ENCODE data around the gene DCHS2. TPM values are rescaled to one million over a fixed set of nuclear protein-coding genes. Genes with fewer than 3 reads are reported as not detected.
"Not testable (repeated sequence)": the region's sequence is repeated elsewhere in the genome, so short reads cannot be mapped to it uniquely, and the experiment has no call there.

Gene DCHS2
- total RNA-seq, 5 donors from 2014 or later (not counting 1 experiment from before 2014, with no cell fraction given): 0.09 to 0.44 (median 0.13) TPM; not detected in 2

- H3K27ac Mint-ChIP-seq: no peak overlapping the region
- H3K4me1 Mint-ChIP-seq: no peaks in the 10 kb centered on the region
- Histone ChIP-seq H3K9me3 (no peaks in the 10 kb centered on the region), H3K4me1 (ENCODE audit: control insufficient read depth in 1 of 2, extremely low read depth in 1 of 2, insufficient read depth in 2 of 2, low read length in 2 of 2) (no peaks in the 10 kb centered on the region), H3K4me3 (ENCODE audit: control insufficient read depth in 1 of 2, extremely low read depth in 1 of 2, low read length in 1 of 2) (no peak overlapping the region), H3K27ac (ENCODE audit: low read length) (no peak overlapping the region), H3K27me3 (replicated peaks in 1 of 2; ENCODE audit: control insufficient read depth in 2 of 2, extremely low read depth in 1 of 2, insufficient read depth in 2 of 2, low read length in 1 of 2) (no peaks in the 10 kb centered on the region), H3K36me3 (ENCODE audit: control insufficient read depth in 2 of 2, extremely low read depth in 1 of 2, insufficient read depth in 1 of 2, low read length in 1 of 2) (no peaks in the 10 kb centered on the region)
- H3K9me3 Mint-ChIP-seq: peaks cover 0 to 4% (median 0%) of the 10 kb centered on the region in 3 donors
- WGBS (ENCODE audit: insufficient coverage): no CpG with 5 or more reads among the region's 3 CpGs
- ATAC-seq (replicated peaks in 1 of 4) (no peak), DNase-seq (no peak)
- CTCF ChIA-PET: no interaction called here
- no peak overlapping the region for H3K4me3 Mint-ChIP-seq
- H3K27me3 Mint-ChIP-seq: peaks cover 9 to 39% of the 10 kb centered on the region in 2 donors
- POLR2A ChIA-PET: no interaction called here
- H3K36me3 Mint-ChIP-seq: no peaks in the 10 kb centered on the region
Observed at GRCh38 chr4:154230723-154231122, 260.9 kb downstream of the DCHS2 start.

GRCh38 chr4:154230091-154230490, 261.5 kb downstream of the DCHS2 start:
- Histone ChIP-seq H3K36me3 (ENCODE audit: control insufficient read depth in 2 of 2, extremely low read depth in 1 of 2, insufficient read depth in 1 of 2, low read length in 1 of 2) (no peaks in the 10 kb centered on the region), H3K4me3 (ENCODE audit: control insufficient read depth in 1 of 2, extremely low read depth in 1 of 2, low read length in 1 of 2) (no peak overlapping the region), H3K27me3 (replicated peaks in 1 of 2; ENCODE audit: control insufficient read depth in 2 of 2, extremely low read depth in 1 of 2, insufficient read depth in 2 of 2, low read length in 1 of 2) (no peaks in the 10 kb centered on the region), H3K4me1 (ENCODE audit: control insufficient read depth in 1 of 2, extremely low read depth in 1 of 2, insufficient read depth in 2 of 2, low read length in 2 of 2) (no peaks in the 10 kb centered on the region), H3K9me3 (no peaks in the 10 kb centered on the region), H3K27ac (ENCODE audit: low read length) (no peak overlapping the region)
- no peak for ATAC-seq (replicated peaks in 1 of 4)
- ChIA-PET CTCF (no interaction called here), POLR2A (no interaction called here)
- no peaks in the 10 kb centered on the region for H3K4me1 Mint-ChIP-seq
- H3K4me3 Mint-ChIP-seq: no peak overlapping the region
- H3K36me3 Mint-ChIP-seq: no peaks in the 10 kb centered on the region
- peaks cover 0 to 4% (median 0%) of the 10 kb centered on the region in 3 donors for H3K9me3 Mint-ChIP-seq
- no peak for DNase-seq
- 30% methylated on average over 1 of the region's 2 CpGs for WGBS (ENCODE audit: insufficient coverage)
- H3K27me3 Mint-ChIP-seq: peaks cover 9 to 34% of the 10 kb centered on the region in 2 donors
- H3K27ac Mint-ChIP-seq: no peak overlapping the region

- no peaks in the 10 kb centered on the region for H3K36me3 Mint-ChIP-seq
- ATAC-seq (replicated peaks in 1 of 4) (no peak), DNase-seq (no peak)
- no peak overlapping the region for H3K4me3 Mint-ChIP-seq
- CTCF ChIA-PET: no interaction called here
- H3K27ac ChIP-seq (ENCODE audit: low read length): no peak overlapping the region
- no peaks in the 10 kb centered on the region for H3K27me3 ChIP-seq (replicated peaks in 1 of 2; ENCODE audit: control insufficient read depth in 2 of 2, extremely low read depth in 1 of 2, insufficient read depth in 2 of 2, low read length in 1 of 2)
- H3K27me3 Mint-ChIP-seq: peaks cover under 1 to 2% of the 10 kb centered on the region in 2 donors
- no peaks in the 10 kb centered on the region for H3K9me3 ChIP-seq
- H3K36me3 ChIP-seq (ENCODE audit: control insufficient read depth in 2 of 2, extremely low read depth in 1 of 2, insufficient read depth in 1 of 2, low read length in 1 of 2): no peaks in the 10 kb centered on the region
- H3K27ac Mint-ChIP-seq: no peak overlapping the region
- POLR2A ChIA-PET: no interaction called here
- H3K4me1 ChIP-seq (ENCODE audit: control insufficient read depth in 1 of 2, extremely low read depth in 1 of 2, insufficient read depth in 2 of 2, low read length in 2 of 2): no peaks in the 10 kb centered on the region
- H3K9me3 Mint-ChIP-seq: peaks cover 4 to 22% (median 22%) of the 10 kb centered on the region in 3 donors
- no peak overlapping the region for H3K4me3 ChIP-seq (ENCODE audit: control insufficient read depth in 1 of 2, extremely low read depth in 1 of 2, low read length in 1 of 2)
- no peaks in the 10 kb centered on the region for H3K4me1 Mint-ChIP-seq
Observed at GRCh38 chr4:154222875-154223274, 268.7 kb downstream of the DCHS2 start.

GRCh38 chr4:154218051-154218450, 273.5 kb downstream of the DCHS2 start:
- H3K36me3 Mint-ChIP-seq: no peaks in the 10 kb centered on the region
- Histone ChIP-seq H3K27me3 (replicated peaks in 1 of 2; ENCODE audit: control insufficient read depth in 2 of 2, extremely low read depth in 1 of 2, insufficient read depth in 2 of 2, low read length in 1 of 2) (no peaks in the 10 kb centered on the region), H3K4me3 (ENCODE audit: control insufficient read depth in 1 of 2, extremely low read depth in 1 of 2, low read length in 1 of 2) (no peak overlapping the region), H3K9me3 (no peaks in the 10 kb centered on the region), H3K36me3 (ENCODE audit: control insufficient read depth in 2 of 2, extremely low read depth in 1 of 2, insufficient read depth in 1 of 2, low read length in 1 of 2) (no peaks in the 10 kb centered on the region), H3K4me1 (ENCODE audit: control insufficient read depth in 1 of 2, extremely low read depth in 1 of 2, insufficient read depth in 2 of 2, low read length in 2 of 2) (no peaks in the 10 kb centered on the region), H3K27ac (ENCODE audit: low read length) (no peak overlapping the region)
- H3K4me1 Mint-ChIP-seq: no peaks in the 10 kb centered on the region
- CTCF ChIA-PET: no interaction called here
- ATAC-seq (replicated peaks in 1 of 4): no peak
- no peaks in the 10 kb centered on the region for H3K27me3 Mint-ChIP-seq
- H3K4me3 Mint-ChIP-seq: no peak overlapping the region
- peaks cover 0 to 9% (median 5%) of the 10 kb centered on the region in 3 donors for H3K9me3 Mint-ChIP-seq
- no peak for DNase-seq
- POLR2A ChIA-PET: interaction anchor here in 1 of 2 donors (0.6 kb wide), 1 partner anchor 290 kb away, joined by 3 read pairs; no protein-coding TSS in a partner anchor
- H3K27ac Mint-ChIP-seq: no peak overlapping the region

GRCh38 chr4:154217384-154217783, 274.2 kb downstream of the DCHS2 start:
- H3K9me3 Mint-ChIP-seq; H3K27ac ChIP-seq (ENCODE audit: low read length); H3K36me3 Mint-ChIP-seq; H3K36me3 ChIP-seq (ENCODE audit: control insufficient read depth in 2 of 2, extremely low read depth in 1 of 2, insufficient read depth in 1 of 2, low read length in 1 of 2); ATAC-seq (replicated peaks in 1 of 4); POLR2A ChIA-PET; H3K4me3 ChIP-seq (ENCODE audit: control insufficient read depth in 1 of 2, extremely low read depth in 1 of 2, low read length in 1 of 2); CTCF ChIA-PET; H3K4me3 Mint-ChIP-seq; H3K27me3 Mint-ChIP-seq; H3K9me3 ChIP-seq; DNase-seq; H3K27ac Mint-ChIP-seq; H3K4me1 Mint-ChIP-seq; H3K4me1 ChIP-seq (ENCODE audit: control insufficient read depth in 1 of 2, extremely low read depth in 1 of 2, insufficient read depth in 2 of 2, low read length in 2 of 2); H3K27me3 ChIP-seq (replicated peaks in 1 of 2; ENCODE audit: control insufficient read depth in 2 of 2, extremely low read depth in 1 of 2, insufficient read depth in 2 of 2, low read length in 1 of 2): not testable (repeated sequence)
- 40% methylated on average over 2 of the region's 13 CpGs for WGBS (ENCODE audit: insufficient coverage)

GRCh38 chr4:154211506-154211905, 280.1 kb downstream of the DCHS2 start:
- WGBS (ENCODE audit: insufficient coverage): no CpG with 5 or more reads among the region's 1 CpG
- H3K27me3 ChIP-seq (replicated peaks in 1 of 2; ENCODE audit: control insufficient read depth in 2 of 2, extremely low read depth in 1 of 2, insufficient read depth in 2 of 2, low read length in 1 of 2): no peaks in the 10 kb centered on the region
- H3K4me3 Mint-ChIP-seq: no peak overlapping the region

GRCh38 chr4:154208424-154208823, 283.2 kb downstream of the DCHS2 start:
- H3K27ac Mint-ChIP-seq: no peak overlapping the region
- peaks cover 0 to 2% (median 0%) of the 10 kb centered on the region in 3 donors for H3K9me3 Mint-ChIP-seq
- Histone ChIP-seq H3K27ac (ENCODE audit: low read length) (no peak overlapping the region), H3K4me1 (ENCODE audit: control insufficient read depth in 1 of 2, extremely low read depth in 1 of 2, insufficient read depth in 2 of 2, low read length in 2 of 2) (no peaks in the 10 kb centered on the region), H3K27me3 (replicated peaks in 1 of 2; ENCODE audit: control insufficient read depth in 2 of 2, extremely low read depth in 1 of 2, insufficient read depth in 2 of 2, low read length in 1 of 2) (no peaks in the 10 kb centered on the region), H3K4me3 (ENCODE audit: control insufficient read depth in 1 of 2, extremely low read depth in 1 of 2, low read length in 1 of 2) (no peak overlapping the region), H3K9me3 (no peaks in the 10 kb centered on the region), H3K36me3 (ENCODE audit: control insufficient read depth in 2 of 2, extremely low read depth in 1 of 2, insufficient read depth in 1 of 2, low read length in 1 of 2) (no peaks in the 10 kb centered on the region)
- no peaks in the 10 kb centered on the region for H3K36me3 Mint-ChIP-seq
- 71% methylated on average over 4 of the region's 5 CpGs for whole genome bisulfite sequencing (ENCODE audit: insufficient coverage)
- peaks cover 11 to 30% of the 10 kb centered on the region in 2 donors for H3K27me3 Mint-ChIP-seq
- ChIA-PET POLR2A (no interaction called here), CTCF (no interaction called here)
- H3K4me3 Mint-ChIP-seq: no peak overlapping the region
- DNase-seq (no peak), ATAC-seq (replicated peaks in 1 of 4) (no peak)
- no peaks in the 10 kb centered on the region for H3K4me1 Mint-ChIP-seq

More at GRCh38 chr4:154211506-154211905, 280.1 kb downstream of the DCHS2 start:
- Histone ChIP-seq H3K4me3 (ENCODE audit: control insufficient read depth in 1 of 2, extremely low read depth in 1 of 2, low read length in 1 of 2) (no peak overlapping the region), H3K9me3 (no peaks in the 10 kb centered on the region), H3K36me3 (ENCODE audit: control insufficient read depth in 2 of 2, extremely low read depth in 1 of 2, insufficient read depth in 1 of 2, low read length in 1 of 2) (no peaks in the 10 kb centered on the region), H3K4me1 (ENCODE audit: control insufficient read depth in 1 of 2, extremely low read depth in 1 of 2, insufficient read depth in 2 of 2, low read length in 2 of 2) (no peaks in the 10 kb centered on the region), H3K27ac (ENCODE audit: low read length) (no peak overlapping the region)
- Mint-ChIP-seq H3K9me3 (peaks cover 0 to 2% (median 0%) of the 10 kb centered on the region in 3 donors), H3K36me3 (no peaks in the 10 kb centered on the region), H3K4me1 (no peaks in the 10 kb centered on the region), H3K27ac (no peak overlapping the region), H3K27me3 (peaks cover 3 to 13% of the 10 kb centered on the region in 2 donors)
- ATAC-seq (replicated peaks in 1 of 4): no peak
- POLR2A ChIA-PET: no interaction called here
- DNase-seq: no peak
- CTCF ChIA-PET: no interaction called here
